Stimulated activated CD8-positive, alpha-beta memory T cell treated with anti-CD3 and anti-CD28 coated beads, Interleukin-12 subunit alpha, Interleukin-12 subunit beta, amount 100 ng/mL, for 24 hours (primary cell): ENCODE measurements around the gene PDXK.

Experiments
- DNase-seq: peaks from one replicate; pipeline ENCODE4 v3.0.0-alpha.2; 2020; ENCODE audit errors: extremely low read depth

The PDXK gene

GRCh38 chr21:43779660-43780059, 60.7 kb downstream of the PDXK start:
- no peak for DNase-seq

GRCh38 chr21:43781846-43782245, 62.9 kb downstream of the PDXK start:
- no peak for DNase-seq

- DNase-seq, result no peak
Observed at GRCh38 chr21:43782431-43783097, 63.6 kb downstream of the PDXK start.

- no peak for DNase-seq
Observed at GRCh38 chr21:43783098-43783700, 64.3 kb downstream of the PDXK start.

GRCh38 chr21:43785134-43785533, 66.2 kb downstream of the PDXK start:
- no peak for DNase-seq

- DNase-seq, result no peak
Observed at GRCh38 chr21:43786300-43786806, 67.4 kb downstream of the PDXK start.

- DNase-seq, result no peak
Observed at GRCh38 chr21:43786807-43787440, 68.0 kb downstream of the PDXK start.

- DNase-seq, result peak; percentile 85
Observed at GRCh38 chr21:43789276-43790009, 70.5 kb downstream of the PDXK start, which contains the start of gene RRP1. TSS of gene RRP1 (plus strand) at chr21:43789577. CDS start at chr21:43789630, 53 bp downstream.

GRCh38 chr21:43790010-43790524, 71.1 kb downstream of the PDXK start:
- DNase-seq, result no peak

- no peak for DNase-seq
Observed at GRCh38 chr21:43792406-43792805, 73.5 kb downstream of the PDXK start.

- DNase-seq, result no peak
Observed at GRCh38 chr21:43793243-43793642, 74.3 kb downstream of the PDXK start.

- no peak for DNase-seq
Observed at GRCh38 chr21:43794311-43794710, 75.4 kb downstream of the PDXK start.

- no peak for DNase-seq
Observed at GRCh38 chr21:43794857-43795256, 75.9 kb downstream of the PDXK start.

- no peak for DNase-seq
Observed at GRCh38 chr21:43797415-43797814, 78.5 kb downstream of the PDXK start.

GRCh38 chr21:43797925-43798715, 79.2 kb downstream of the PDXK start:
- no peak for DNase-seq

- no peak for DNase-seq
Observed at GRCh38 chr21:43799301-43799840, 80.4 kb downstream of the PDXK start.

- DNase-seq, result no peak
Observed at GRCh38 chr21:43800124-43800523, 81.2 kb downstream of the PDXK start.

GRCh38 chr21:43800566-43800965, 81.6 kb downstream of the PDXK start:
- DNase-seq, result no peak

GRCh38 chr21:43801006-43801783, 82.3 kb downstream of the PDXK start:
- no peak for DNase-seq

- no peak for DNase-seq
Observed at GRCh38 chr21:43802713-43803313, 83.9 kb downstream of the PDXK start.
